IMR-90 (cell line): ENCODE results near the gene SEMA5A. TPM values are rescaled to one million over a fixed set of nuclear protein-coding genes. Genes with fewer than 3 reads are reported as not detected.
A peak's percentile ranks its signal among the peaks of the same experiment; 100 is the strongest.

Source experiments
- ATAC-seq: fragments of 200-7000 bp; cut with Tn5 transposase; 2 replicates; pipeline ENCODE4 v1.9.1; 2020; ENCODE audit warnings: low read depth, mild to moderate bottlenecking, moderate library complexity
- BruUV-seq: library from RNA; stranded (reverse); fragments of 400-500 nt; replicated peaks from 2 replicates; lab custom pipeline; 2021; lab: Mats Ljungman, UMichigan
- CTCF ChIA-PET: fragments of 300-600 bp; formaldehyde crosslinking; extraction: SDS; loops from one replicate; lab custom pipeline; 2021; ENCODE audit warnings: antibody characterized with exemption; lab: Yijun Ruan, JAX
- POLR2A ChIA-PET: fragments of 300-600 bp; sonication (Branson Sonifier 250); formaldehyde crosslinking; loops from one replicate; lab custom pipeline; 2022; ENCODE audit warnings: antibody characterized with exemption; ENCODE audit not compliant: unreplicated experiment; lab: Charles Lee
- DNase-seq: peaks from one replicate; pipeline ENCODE4 v3.0.0; 2013
- H2AFZ ChIP-seq: replicated peaks from 2 replicates; pipeline ENCODE3; 2013; ENCODE audit warnings: low read length, mild to moderate bottlenecking; ENCODE audit not compliant: poor library complexity
- H2AK5ac ChIP-seq: 2 replicates; pipeline ENCODE4 v1.6.1; 2013; ENCODE audit warnings: low read depth, low read length, inconsistent platforms
- H2AK9ac ChIP-seq: replicated peaks from 2 replicates; pipeline ENCODE3; 2013; ENCODE audit warnings: mild to moderate bottlenecking, low read depth, low read length, moderate library complexity; ENCODE audit not compliant: poor library complexity
- H2BK120ac ChIP-seq: 2 replicates; pipeline ENCODE4 v1.6.1; 2013; ENCODE audit warnings: low read depth, low read length, inconsistent platforms
- H2BK15ac ChIP-seq: 3 replicates; pipeline ENCODE4 v1.6.1; 2013; ENCODE audit warnings: low read depth, low read length, inconsistent platforms
- H2BK20ac ChIP-seq: 2 replicates; pipeline ENCODE4 v1.6.1; 2013; ENCODE audit warnings: low read depth, mild to moderate bottlenecking, inconsistent platforms, low read length, moderate library complexity
- H2BK5ac ChIP-seq: 2 replicates; pipeline ENCODE4 v1.6.1; 2013; ENCODE audit warnings: mild to moderate bottlenecking, low read depth, low read length, inconsistent platforms; ENCODE audit not compliant: poor library complexity, severe bottlenecking
- H3K14ac ChIP-seq: replicated peaks from 2 replicates; pipeline ENCODE4 v1.6.1; 2013; ENCODE audit warnings: low read depth, low read length, inconsistent platforms
- H3K18ac ChIP-seq: 2 replicates; pipeline ENCODE4 v1.6.1; 2013; ENCODE audit warnings: low read depth, low read length, control low read depth
- H3K23ac ChIP-seq: 2 replicates; pipeline ENCODE4 v1.6.1; 2013; ENCODE audit warnings: low read depth, low read length, inconsistent platforms
- H3K27ac ChIP-seq: 2 replicates; pipeline ENCODE4 v1.5.1; 2013; ENCODE audit warnings: mild to moderate bottlenecking, control low read depth, low read length; ENCODE audit not compliant: insufficient read depth
- H3K27me3 ChIP-seq: 2 replicates; pipeline ENCODE4 v1.6.1; 2013; ENCODE audit warnings: low read length; ENCODE audit not compliant: control insufficient read depth, insufficient read depth
- H3K36me3 ChIP-seq: 2 replicates; pipeline ENCODE4 v1.6.1; 2013; ENCODE audit warnings: low read length, mixed read lengths; ENCODE audit not compliant: control insufficient read depth, insufficient read depth
- H3K4ac ChIP-seq: 2 replicates; pipeline ENCODE4 v1.6.1; 2013; ENCODE audit warnings: low read depth, low read length, inconsistent platforms
- H3K4me1 ChIP-seq: 2 replicates; pipeline ENCODE4 v1.6.1; 2013; ENCODE audit warnings: low read length, mixed read lengths; ENCODE audit not compliant: control insufficient read depth, insufficient read depth
- H3K4me2 ChIP-seq: 2 replicates; pipeline ENCODE4 v1.6.1; 2013; ENCODE audit warnings: low read depth, mild to moderate bottlenecking, control low read depth, low read length, moderate library complexity
- H3K4me3 ChIP-seq: 2 replicates; pipeline ENCODE4 v1.5.1; 2013; ENCODE audit warnings: low read depth, mild to moderate bottlenecking, control low read depth, low read length, moderate library complexity; ENCODE audit not compliant: insufficient read depth
- H3K56ac ChIP-seq: 2 replicates; pipeline ENCODE4 v1.6.1; 2013; ENCODE audit warnings: low read length, inconsistent platforms; ENCODE audit not compliant: insufficient read depth; ENCODE audit errors: extremely low read depth
- H3K79me1 ChIP-seq, 2 experiments: 2 replicates each; pipeline ENCODE4 v1.6.1; 2013; ENCODE audit warnings: low read length in 2 of 2, inconsistent platforms in 1 of 2, low read depth in 1 of 2
- H3K9ac ChIP-seq: 2 replicates; pipeline ENCODE4 v1.6.1; 2013; ENCODE audit warnings: low read depth, low read length, control low read depth
- H3K9me1 ChIP-seq: 2 replicates; pipeline ENCODE4 v1.6.1; 2013; ENCODE audit warnings: low read length, inconsistent platforms; ENCODE audit not compliant: insufficient read depth
- H3K9me3 ChIP-seq: 2 replicates; pipeline ENCODE4 v1.6.1; 2013; ENCODE audit warnings: low read length; ENCODE audit not compliant: control insufficient read depth, insufficient read depth
- H4K20me1 ChIP-seq: 2 replicates; pipeline ENCODE4 v1.6.1; 2013; ENCODE audit warnings: low read length, inconsistent platforms; ENCODE audit not compliant: insufficient read depth
- H4K5ac ChIP-seq: 2 replicates; pipeline ENCODE4 v1.6.1; 2013; ENCODE audit warnings: mild to moderate bottlenecking, low read depth, low read length, control low read depth
- H4K8ac ChIP-seq, 2 experiments: 2 replicates each; pipeline ENCODE4 v1.6.1; 2013; ENCODE audit warnings: low read depth in 2 of 2, low read length in 2 of 2, control low read depth in 1 of 2, inconsistent platforms in 1 of 2
- H4K91ac ChIP-seq: 2 replicates; pipeline ENCODE4 v1.6.1; 2013; ENCODE audit warnings: low read depth, low read length, inconsistent platforms; ENCODE audit not compliant: insufficient read depth
- CHD1 ChIP-seq: IDR thresholded peaks from 2 replicates; pipeline ENCODE4 v1.6.1; 2012; ENCODE audit warnings: low read depth, low read length, improper control_type of control experiment
- MAFK ChIP-seq: IDR thresholded peaks from 2 replicates; pipeline ENCODE4 v1.6.1; 2012; ENCODE audit warnings: low read depth, low read length, improper control_type of control experiment
- MAZ ChIP-seq: IDR thresholded peaks from 2 replicates; pipeline ENCODE4 v1.6.1; 2012; ENCODE audit warnings: low read depth, mild to moderate bottlenecking, low read length, improper control_type of control experiment, moderate library complexity, borderline replicate concordance
- RCOR1 ChIP-seq: IDR thresholded peaks from 2 replicates; pipeline ENCODE4 v1.6.1; 2012; ENCODE audit warnings: mild to moderate bottlenecking, low read length, improper control_type of control experiment; ENCODE audit not compliant: insufficient replicate concordance
- WGBS, 2 experiments: methylation state at CpG; one replicate each; pipeline versions ENCODE4 v1.1.5 to v1.1.7; 2013; ENCODE audit warnings: missing lambda C conversion rate in 2 of 2; ENCODE audit not compliant: insufficient read length in 1 of 2; ENCODE audit errors: extremely low coverage in 2 of 2; 5-methylcytosine and 5-hydroxymethylcytosine counted together
- dilution Hi-C: fragments of 300-500 bp; cut with HindIII; formaldehyde crosslinking; loops from one replicate; pipeline ENCODE4 v1.14.3; 2018; ENCODE audit warnings: low sequenced_read_pairs; ENCODE audit not compliant: unreplicated experiment
- in situ Hi-C: fragments of 300-500 bp; cut with MboI; formaldehyde crosslinking; loops from 3 replicates; pipeline ENCODE4 v1.14.3; 2019; ENCODE audit warnings: low sequenced_read_pairs, inconsistent platforms, mixed read lengths
- intact Hi-C: fragments of 100-400 bp; cut with micrococcal nuclease; formaldehyde crosslinking; loops from 2 replicates; pipeline ENCODE4 v1.10.0; 2022
- polyA plus RNA-seq, 3 experiments: library from polyadenylated mRNA; depleted of rRNA; stranded (reverse); fragments of >200 nt; gene quantifications; 2 replicates each; pipeline ENCODE4 v1.2.3, GENCODE V29; 2012; ENCODE audit warnings: low replicate concordance in 1 of 3
- total RNA-seq: library from RNA; depleted of rRNA; stranded (reverse); fragments of >200 nt; gene quantifications from 2 replicates; pipeline ENCODE4 v1.2.3, GENCODE V29; 2012

SEMA5A gene
- total and polyA plus RNA-seq, 2 of the 4 experiments (the other 2 are of a cell fraction): 8.2 to 9.9 TPM

- H4K91ac ChIP-seq: no peak overlapping the region
- no peaks in the 10 kb centered on the region for H3K9me3 ChIP-seq
- H3K56ac ChIP-seq: no peak overlapping the region
- no peak overlapping the region for H3K18ac ChIP-seq
- no peaks in the 10 kb centered on the region for H3K27me3 ChIP-seq
- no peak overlapping the region for H2BK5ac ChIP-seq
- no peak overlapping the region for H4K5ac ChIP-seq
- H3K4me1 ChIP-seq: no peaks in the 10 kb centered on the region
- H2BK15ac ChIP-seq: no peak overlapping the region
- intact Hi-C loops (no loop called here), in situ Hi-C loops (no loop called here), dilution Hi-C loops (no loop called here)
- H3K14ac ChIP-seq: 0 out of 2 replicates have a peak overlapping the region, but pooled peaks have one; percentile 23
- no peak overlapping the region for H3K27ac ChIP-seq
- H2AK9ac ChIP-seq: no peak overlapping the region
- H3K4me2 ChIP-seq: no peak overlapping the region
- H3K4ac ChIP-seq: no peak overlapping the region
- ChIA-PET CTCF (no interaction called here), POLR2A (no interaction called here)
- no peak overlapping the region for H3K9ac ChIP-seq
- WGBS, 2 experiments: no CpG with 5 or more reads among the region's 4 CpGs
- H2BK20ac ChIP-seq: no peak overlapping the region
- BruUV-seq: no TSS peak
- no peak overlapping the region for H3K23ac ChIP-seq
- H3K4me3 ChIP-seq: no peak overlapping the region
- TF ChIP-seq RCOR1 (no peak), CHD1 (no peak), MAFK (no peak), MAZ (no peak)
- ATAC-seq (no peak), DNase-seq (no peak)
- peaks cover 17 to 38% of the 10 kb centered on the region in 2 experiments for H3K79me1 ChIP-seq
- H2AK5ac ChIP-seq: no peak overlapping the region
- no peak overlapping the region for H2BK120ac ChIP-seq
- no peak overlapping the region for H2AFZ ChIP-seq
- H3K36me3 ChIP-seq: peaks cover 3% of the 10 kb centered on the region
- peaks cover 6% of the 10 kb centered on the region; the same call in 1 of the 2 replicates for H3K9me1 ChIP-seq
- peaks cover 9% of the 10 kb centered on the region; the same call in 1 of the 2 replicates for H4K20me1 ChIP-seq
- H4K8ac ChIP-seq: no peak overlapping the region
These were observed 134.7 kb downstream of the SEMA5A start for GRCh38 chr5:9411142-9411541.
